WI38 (cell line): ENCODE data around the gene MELTF.
A peak's percentile ranks its signal among the peaks of the same experiment; 100 is the strongest.

Experiments
- H3K4me3 ChIP-seq: 2 replicates; pipeline ENCODE4 v1.5.1; 2011; ENCODE audit warnings: low read depth, mild to moderate bottlenecking, control low read depth, low read length
- CTCF ChIP-seq: IDR thresholded peaks from 2 replicates; pipeline ENCODE4 v1.5.1; 2012; ENCODE audit warnings: low read depth, mild to moderate bottlenecking, control low read depth, low read length

MELTF gene

GRCh38 chr3:196974661-196975060 is 55.0 kb downstream of the MELTF start:
- H3K4me3 ChIP-seq: no peak overlapping the region
- no peak for TF ChIP-seq CTCF

GRCh38 chr3:196971094-196971698 is 58.4 kb downstream of the MELTF start:
- no peak overlapping the region for H3K4me3 ChIP-seq
- no peak for TF ChIP-seq CTCF

GRCh38 chr3:196970547-196971093 is 59.0 kb downstream of the MELTF start:
- H3K4me3 ChIP-seq: no peak overlapping the region

GRCh38 chr3:196969660-196970546 is 59.7 kb downstream of the MELTF start:
- H3K4me3 ChIP-seq: peak overlapping the region; percentile 54
- TF ChIP-seq CTCF: peak; percentile 23; the same call in 1 of the 2 replicates

More at GRCh38 chr3:196970547-196971093, 59.0 kb downstream of the MELTF start:
- TF ChIP-seq CTCF: no peak

GRCh38 chr3:196969134-196969659 is 60.4 kb downstream of the MELTF start:
- peak overlapping the region; percentile 54 for H3K4me3 ChIP-seq
- no peak for TF ChIP-seq CTCF

GRCh38 chr3:196968233-196969133 is 61.1 kb downstream of the MELTF start, which contains the start of gene PIGZ:
Gene PIGZ, minus strand, starts transcription at chr3:196968833. Its CDS starts 16,802 bp downstream, at chr3:196952031.
- H3K4me3 ChIP-seq: peak within 1 kb of the TSS; percentile 54
- no peak for TF ChIP-seq CTCF
